K562 (cell line): ENCODE results near the gene PRSS12. TPM values are rescaled to one million over a fixed set of nuclear protein-coding genes. Genes with fewer than 3 reads are reported as not detected.

Experiments
- ATAC-seq: fragments of 200-7000 bp; cut with Tn5 transposase; 3 replicates; pipeline ENCODE4 v1.9.1; 2020; ENCODE audit warnings: moderate library complexity
- BruUV-seq: library from RNA; stranded (reverse); fragments of 400-500 nt; replicated peaks from 2 replicates; lab custom pipeline; 2021; lab: Mats Ljungman, UMichigan
- CTCF ChIA-PET: fragments of 300-600 bp; formaldehyde crosslinking; extraction: SDS; loops from one replicate; lab custom pipeline; 2021; ENCODE audit warnings: low intra/inter-chr PET ratio; lab: Yijun Ruan, JAX
- POLR2A ChIA-PET: fragments of 300-600, 350-650 bp; sonication (Branson Sonifier 250); formaldehyde crosslinking; extraction: SDS; loops from one replicate; lab custom pipeline; 2021; ENCODE audit warnings: antibody characterized with exemption, inconsistent platforms; lab: Yijun Ruan, JAX
- DNase-seq, 4 experiments: peaks; one replicate each; pipeline versions ENCODE4 v3.0.0 to v3.0.0-alpha.2; 2011 to 2018; ENCODE audit warnings: low spot score in 3 of 4, mixed read lengths in 3 of 4; ENCODE audit errors: extremely low read depth in 1 of 4
- FAIRE-seq: peaks from 2 replicates; lab custom pipeline; 2011; peaks lifted over from hg19 to GRCh38; lab: Jason Lieb, UNC
- H2AFZ ChIP-seq: 2 replicates; pipeline ENCODE4 v1.6.0; 2011; ENCODE audit warnings: low read depth, low read length, control low read depth, inconsistent platforms
- H3K27ac ChIP-seq: fragments of 200-600 bp; 3 replicates; pipeline ENCODE4 v1.8.0; 2011; ENCODE audit warnings: low read depth, mild to moderate bottlenecking, control low read depth, inconsistent platforms, low read length, moderate library complexity, mixed read lengths; ENCODE audit errors: extremely low read depth
- H3K27me3 ChIP-seq, 2 experiments: fragments of 300-600 bp in 1 of 2; 2 replicates in 1 of 2; 3 replicates in 1 of 2; pipeline versions ENCODE4 v1.6.0 to v1.8.0; 2011; ENCODE audit warnings: inconsistent platforms in 2 of 2, low read length in 2 of 2, mild to moderate bottlenecking in 1 of 2, mixed read lengths in 1 of 2, moderate library complexity in 1 of 2; ENCODE audit not compliant: control insufficient read depth in 2 of 2, insufficient read depth in 2 of 2
- H3K36me3 ChIP-seq: fragments of 300-600 bp; 3 replicates; pipeline ENCODE4 v1.8.0; 2011; ENCODE audit warnings: mild to moderate bottlenecking, low read length, inconsistent platforms; ENCODE audit not compliant: control insufficient read depth, insufficient read depth
- H3K4me1 ChIP-seq, 2 experiments: fragments of 200-600 bp in 1 of 2; replicated peaks in 1 of 2; 2 replicates in 1 of 2; 3 replicates in 1 of 2; pipeline versions ENCODE4 v1.5.1 to v1.8.0; 2011; ENCODE audit warnings: inconsistent platforms in 2 of 2, low read length in 2 of 2, mild to moderate bottlenecking in 1 of 2, mixed read lengths in 1 of 2, moderate library complexity in 1 of 2; ENCODE audit not compliant: control insufficient read depth in 2 of 2, insufficient read depth in 2 of 2
- H3K4me2 ChIP-seq: 2 replicates; pipeline ENCODE4 v1.6.1; 2011; ENCODE audit warnings: low read length, control low read depth, inconsistent platforms, mixed read lengths; ENCODE audit not compliant: insufficient read depth
- H3K4me3 ChIP-seq: fragments of 200-600 bp; sonication (generic), shearing (Covaris generic); 2 replicates; pipeline ENCODE4 v1.5.1; 2016; ENCODE audit warnings: control low read depth, inconsistent platforms
- H3K79me2 ChIP-seq: fragments of 200-600 bp; 3 replicates; pipeline ENCODE4 v1.8.0; 2011; ENCODE audit warnings: low read length, inconsistent platforms; ENCODE audit not compliant: control insufficient read depth, insufficient read depth
- H3K9ac ChIP-seq, 2 experiments: 2 replicates each; pipeline versions ENCODE4 v1.6.0 to v1.6.1; 2011; ENCODE audit warnings: low read depth in 2 of 2, low read length in 2 of 2, control low read depth in 1 of 2, inconsistent platforms in 1 of 2, mild to moderate bottlenecking in 1 of 2, mixed read lengths in 1 of 2; ENCODE audit not compliant: insufficient read depth in 1 of 2
- H3K9me1 ChIP-seq: one replicate; pipeline ENCODE4 v1.6.0; 2011; ENCODE audit warnings: inconsistent platforms, mild to moderate bottlenecking, low read length, moderate library complexity; ENCODE audit not compliant: control insufficient read depth, insufficient read depth
- H3K9me3 ChIP-seq: replicated peaks from 2 replicates; pipeline ENCODE4 v1.5.1; 2011; ENCODE audit warnings: low read depth, low read length, inconsistent platforms; ENCODE audit not compliant: control insufficient read depth, insufficient read depth
- H4K20me1 ChIP-seq: replicated peaks from 2 replicates; pipeline ENCODE4 v1.6.1; 2011; ENCODE audit warnings: low read length, inconsistent platforms, mixed read lengths; ENCODE audit not compliant: control insufficient read depth, insufficient read depth
- BRCA1 ChIP-seq, 2 experiments: fragments of 450-650 bp in 1 of 2; sonication (generic) in 1 of 2; formaldehyde crosslinking in 1 of 2; IDR thresholded peaks; 2 replicates each; pipeline versions ENCODE4 v1.5.0 to v1.6.1; 2017 to 2020; ENCODE audit warnings: mild to moderate bottlenecking in 1 of 2, missing genetic modification reagents in 1 of 2
- FOXK2 ChIP-seq, 2 experiments: fragments of 450-650 bp; IDR thresholded peaks in 1 of 2; conservative IDR thresholded peaks in 1 of 2; 2 replicates each; pipeline ENCODE4 v1.6.1; 2016; ENCODE audit warnings: low read depth in 2 of 2, mild to moderate bottlenecking in 1 of 2
- GABPA ChIP-seq: fragments of 200-800 bp; sonication (Bioruptor generic); conservative IDR thresholded peaks from 2 replicates; pipeline ENCODE4 v1.6.1; 2016; ENCODE audit warnings: low read depth, missing genetic modification characterization, missing compliant biosample characterization
- MTA3 ChIP-seq: fragments of 450-650 bp; formaldehyde crosslinking; IDR thresholded peaks from 2 replicates; pipeline ENCODE4 v1.6.1; 2017; ENCODE audit warnings: mild to moderate bottlenecking, borderline replicate concordance
- NR2F6 ChIP-seq: fragments of 450-650 bp; formaldehyde crosslinking; IDR thresholded peaks from 2 replicates; pipeline ENCODE4 v1.4.0; 2020; ENCODE audit warnings: mild to moderate bottlenecking
- PML ChIP-seq: IDR thresholded peaks from 2 replicates; pipeline ENCODE4 v1.6.1; 2012; ENCODE audit warnings: low read length, inconsistent platforms
- SFPQ ChIP-seq: fragments of 200-400 bp; formaldehyde crosslinking; IDR thresholded peaks from 2 replicates; pipeline ENCODE4 v1.6.1; 2017; ENCODE audit warnings: mild to moderate bottlenecking, low read depth, low read length, moderate library complexity
- SIX5 ChIP-seq, 2 experiments: IDR thresholded peaks; 2 replicates each; pipeline ENCODE4 v1.6.1; 2011; ENCODE audit warnings: low read length in 2 of 2, borderline replicate concordance in 1 of 2, low read depth in 1 of 2, mild to moderate bottlenecking in 1 of 2, moderate library complexity in 1 of 2; ENCODE audit not compliant: insufficient read depth in 1 of 2
- SMAD1 ChIP-seq: fragments of 150-350 bp; IDR thresholded peaks from 2 replicates; pipeline ENCODE4 v1.6.1; 2014; ENCODE audit warnings: low read length, low read depth; ENCODE audit not compliant: partially characterized antibody
- ZNF175 ChIP-seq: fragments of 200-800 bp; sonication (Bioruptor generic); IDR thresholded peaks from 2 replicates; pipeline ENCODE4 v1.6.1; 2016; ENCODE audit warnings: low read depth, mild to moderate bottlenecking, missing genetic modification characterization, missing compliant biosample characterization
- ZNF584 ChIP-seq: fragments of 200-800 bp; sonication (Bioruptor generic); IDR thresholded peaks from 2 replicates; pipeline ENCODE4 v1.6.1; 2016; ENCODE audit warnings: low read depth, mild to moderate bottlenecking, missing genetic modification characterization, missing compliant biosample characterization
- ZNF639 ChIP-seq, 2 experiments: fragments of 200-800 bp in 1 of 2; sonication (Bioruptor generic) in 1 of 2; sonication (generic) in 1 of 2; formaldehyde crosslinking in 1 of 2; IDR thresholded peaks in 1 of 2; conservative IDR thresholded peaks in 1 of 2; 2 replicates each; pipeline versions ENCODE4 v1.5.0 to v1.6.1; 2016 to 2020; ENCODE audit warnings: missing compliant biosample characterization in 1 of 2, missing genetic modification characterization in 1 of 2, missing genetic modification reagents in 1 of 2
- WGBS: fragments of 100-300 bp; shearing (Covaris generic); methylation state at CpG from one replicate; pipeline ENCODE4 v1.1.6; 2016; ENCODE audit warnings: low coverage, mixed read lengths; ENCODE audit not compliant: insufficient coverage; ENCODE audit errors: missing lambda C conversion rate; 5-methylcytosine and 5-hydroxymethylcytosine counted together
- in situ Hi-C: fragments of 300-500 bp; cut with MboI; formaldehyde crosslinking; loops from 4 replicates; pipeline ENCODE4 v1.15.0; 2018; ENCODE audit warnings: inconsistent platforms, mixed read lengths
- intact Hi-C: fragments of 100-400 bp; cut with micrococcal nuclease; formaldehyde crosslinking; loops from 2 replicates; pipeline ENCODE4 v1.14.2; 2022
- polyA plus RNA-seq, 8 experiments: library from polyadenylated mRNA; depleted of rRNA in 4 of 8; stranded (reverse) in 5 of 8; unstranded in 3 of 8; fragments of >200 nt; fragmentation: Nextera tagmentation in 2 of 8; fragmentation: Illumina TruSeq in 1 of 8; extraction: Ambion mirVana in 2 of 8; extraction: Trizol in 1 of 8; gene quantifications; 2 replicates each; pipeline versions ENCODE4 v1.2.1 to v1.2.3, GENCODE V29; 2011 to 2014; ENCODE audit warnings: inconsistent platforms in 1 of 8, missing spikeins in 1 of 8
- total RNA-seq, 7 experiments: library from RNA; depleted of rRNA in 6 of 7; stranded (reverse); fragments of >200 nt in 6 of 7; fragmentation: Illumina TruSeq in 2 of 7; extraction: Trizol in 2 of 7; gene quantifications; 2 replicates each; pipeline versions ENCODE4 v1.2.1 to v1.2.3, GENCODE V29; 2011 to 2021; ENCODE audit warnings: low replicate concordance in 1 of 7
- TF ChIP-seq, protein P1 (sequence below): fragments of 450-650 bp; IDR thresholded peaks from 2 replicates; pipeline ENCODE4 v1.6.1; 2017; ENCODE audit warnings: antibody characterized with exemption, mild to moderate bottlenecking

PRSS12 gene
- total and polyA plus RNA-seq, 9 of the 15 experiments (the other 6 are each of a cell fraction or from before 2014, with no cell fraction given), result 0.06 to 0.11 (median 0.09) TPM; not detected in 6

DNA sequence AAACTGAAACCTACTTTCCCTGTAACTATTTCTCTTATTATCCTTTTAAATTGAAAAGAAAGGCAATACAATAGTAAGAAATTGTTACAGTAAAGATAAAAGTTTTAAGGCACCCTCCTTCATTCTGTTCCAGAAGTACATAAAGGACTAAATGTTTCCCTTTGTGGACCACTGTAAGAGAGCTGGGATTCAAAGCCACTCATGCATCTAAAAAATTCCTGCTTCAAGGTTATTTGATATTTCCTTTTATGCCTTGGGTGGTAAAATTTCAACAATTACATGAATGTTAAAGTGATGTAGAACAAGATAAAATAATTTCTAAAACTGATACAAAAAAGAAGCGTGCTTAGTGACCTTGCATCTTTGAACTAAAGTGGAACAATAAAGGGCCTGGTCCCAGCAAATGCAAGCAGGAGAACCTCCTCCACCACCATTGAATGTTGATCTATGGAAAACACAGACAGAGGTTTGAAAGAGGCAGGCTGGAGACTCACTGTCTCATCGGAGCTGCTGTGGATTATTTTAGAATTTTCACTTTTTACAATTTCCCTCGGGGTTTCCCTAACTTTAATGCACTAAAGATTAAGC lies 42.3 kb upstream of the PRSS12 start:
- H3K9ac ChIP-seq, result no peak overlapping the region
- intact Hi-C loops (no loop called here), in situ Hi-C loops (no loop called here)
- no peaks in the 10 kb centered on the region for H3K4me1 ChIP-seq
- no peak overlapping the region for H3K27ac ChIP-seq
- H3K9me1 ChIP-seq, result no peaks in the 10 kb centered on the region
- no peak overlapping the region for H2AFZ ChIP-seq
- DNase-seq, result no peak
- H3K36me3 ChIP-seq, result no peaks in the 10 kb centered on the region
- H3K4me2 ChIP-seq, result no peak overlapping the region
- no peaks in the 10 kb centered on the region for H3K9me3 ChIP-seq
- no peak for TF ChIP-seq PML
- no peak for TF ChIP-seq BRCA1 (IDR thresholded peaks at IDR 0.05)
- no peak for TF ChIP-seq BRCA1 (CRISPR knock-in tag; IDR thresholded peaks at IDR 0.05)
- TF ChIP-seq NR2F6 (CRISPR knock-in tag), result no peak
- no peak for TF ChIP-seq ZNF175 (CRISPR knock-in tag)
- TF ChIP-seq, protein P1, sequence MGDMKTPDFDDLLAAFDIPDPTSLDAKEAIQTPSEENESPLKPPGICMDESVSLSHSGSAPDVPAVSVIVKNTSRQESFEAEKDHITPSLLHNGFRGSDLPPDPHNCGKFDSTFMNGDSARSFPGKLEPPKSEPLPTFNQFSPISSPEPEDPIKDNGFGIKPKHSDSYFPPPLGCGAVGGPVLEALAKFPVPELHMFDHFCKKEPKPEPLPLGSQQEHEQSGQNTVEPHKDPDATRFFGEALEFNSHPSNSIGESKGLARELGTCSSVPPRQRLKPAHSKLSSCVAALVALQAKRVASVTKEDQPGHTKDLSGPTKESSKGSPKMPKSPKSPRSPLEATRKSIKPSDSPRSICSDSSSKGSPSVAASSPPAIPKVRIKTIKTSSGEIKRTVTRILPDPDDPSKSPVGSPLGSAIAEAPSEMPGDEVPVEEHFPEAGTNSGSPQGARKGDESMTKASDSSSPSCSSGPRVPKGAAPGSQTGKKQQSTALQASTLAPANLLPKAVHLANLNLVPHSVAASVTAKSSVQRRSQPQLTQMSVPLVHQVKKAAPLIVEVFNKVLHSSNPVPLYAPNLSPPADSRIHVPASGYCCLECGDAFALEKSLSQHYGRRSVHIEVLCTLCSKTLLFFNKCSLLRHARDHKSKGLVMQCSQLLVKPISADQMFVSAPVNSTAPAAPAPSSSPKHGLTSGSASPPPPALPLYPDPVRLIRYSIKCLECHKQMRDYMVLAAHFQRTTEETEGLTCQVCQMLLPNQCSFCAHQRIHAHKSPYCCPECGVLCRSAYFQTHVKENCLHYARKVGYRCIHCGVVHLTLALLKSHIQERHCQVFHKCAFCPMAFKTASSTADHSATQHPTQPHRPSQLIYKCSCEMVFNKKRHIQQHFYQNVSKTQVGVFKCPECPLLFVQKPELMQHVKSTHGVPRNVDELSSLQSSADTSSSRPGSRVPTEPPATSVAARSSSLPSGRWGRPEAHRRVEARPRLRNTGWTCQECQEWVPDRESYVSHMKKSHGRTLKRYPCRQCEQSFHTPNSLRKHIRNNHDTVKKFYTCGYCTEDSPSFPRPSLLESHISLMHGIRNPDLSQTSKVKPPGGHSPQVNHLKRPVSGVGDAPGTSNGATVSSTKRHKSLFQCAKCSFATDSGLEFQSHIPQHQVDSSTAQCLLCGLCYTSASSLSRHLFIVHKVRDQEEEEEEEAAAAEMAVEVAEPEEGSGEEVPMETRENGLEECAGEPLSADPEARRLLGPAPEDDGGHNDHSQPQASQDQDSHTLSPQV, result no peak
- TF ChIP-seq MTA3, result no peak
- no peak for TF ChIP-seq SIX5 (IDR thresholded peaks at IDR 0.05; ENCODE audit: borderline replicate concordance in 1 of 2, insufficient read depth in 1 of 2, low read depth in 1 of 2, low read length in 2 of 2)
- TF ChIP-seq ZNF639 (CRISPR knock-in tag; conservative IDR thresholded peaks at IDR 0.05 in 1 of 2, IDR thresholded peaks at IDR 0.05 in 1 of 2), result no peak
- TF ChIP-seq SFPQ, result no peak
- TF ChIP-seq SMAD1, result no peak
- no peak for TF ChIP-seq ZNF584
- no peak for TF ChIP-seq GABPA (tag)
- TF ChIP-seq FOXK2 (conservative IDR thresholded peaks at IDR 0.05 in 1 of 2, IDR thresholded peaks at IDR 0.05 in 1 of 2; ENCODE audit: low read depth in 2 of 2), result no peak
- CTCF ChIA-PET, result no interaction called here
- ATAC-seq, result no peak
- no peak overlapping the region for H3K4me3 ChIP-seq
- no peak for FAIRE-seq
- BruUV-seq, result no TSS peak
- no peaks in the 10 kb centered on the region for H4K20me1 ChIP-seq
- no peaks in the 10 kb centered on the region for H3K79me2 ChIP-seq
- 0% methylated on average over 3 of the region's 3 CpGs for whole genome bisulfite sequencing
- POLR2A ChIA-PET, result no interaction called here
- H3K27me3 ChIP-seq, result no peaks in the 10 kb centered on the region
